SK-N-MC (cell line): ENCODE data around the gene SLC2A9.
"Not testable (repeated sequence)": the region's sequence is repeated elsewhere in the genome, so short reads cannot be mapped to it uniquely, and the experiment has no call there.

ENCODE experiments used
- DNase-seq: peaks from one replicate; pipeline ENCODE4 v3.0.0-alpha.2; 2011; ENCODE audit warnings: low read depth, low spot score
- H3K27ac ChIP-seq: fragments of 200-600 bp; sonication (generic); 2 replicates; pipeline ENCODE4 v1.5.1; 2016; ENCODE audit warnings: mixed run types
- H3K36me3 ChIP-seq: fragments of 200-600 bp; sonication (generic); 2 replicates; pipeline ENCODE4 v1.6.1; 2017; ENCODE audit warnings: antibody characterized with exemption, low read length, mixed read lengths; ENCODE audit not compliant: insufficient read depth
- H3K4me3 ChIP-seq: fragments of 200-600 bp; sonication (generic); 2 replicates; pipeline ENCODE4 v1.5.1; 2016
- H3K9ac ChIP-seq: fragments of 200-600 bp; sonication (generic); 2 replicates; pipeline ENCODE4 v1.8.0; 2017; ENCODE audit warnings: mixed run types, mixed read lengths; ENCODE audit not compliant: insufficient read length
- H3K9me3 ChIP-seq: fragments of 200-600 bp; sonication (generic); 2 replicates; pipeline ENCODE4 v1.6.1; 2017; ENCODE audit warnings: low read depth, mild to moderate bottlenecking, antibody characterized with exemption, low read length, moderate library complexity, mixed read lengths
- EZH2 ChIP-seq: fragments of 200-600 bp; sonication (generic); IDR thresholded peaks from one replicate; pipeline ENCODE4 v1.6.1; 2017; ENCODE audit warnings: antibody characterized with exemption
- FOXP2 ChIP-seq: optimal IDR thresholded peaks from 2 replicates; pipeline ENCODE3; 2011; ENCODE audit warnings: mild to moderate bottlenecking, moderate library complexity; ENCODE audit not compliant: insufficient read depth; ENCODE audit errors: extremely low read length, control extremely low read depth
- POLR2AphosphoS5 ChIP-seq: IDR thresholded peaks from 2 replicates; pipeline ENCODE4 v1.6.1; 2012; ENCODE audit warnings: mild to moderate bottlenecking, low read depth, low read length, borderline replicate concordance

Gene SLC2A9

GRCh38 chr4:9804918-9805317 lies 216.4 kb downstream of the SLC2A9 start:
- Histone ChIP-seq H3K27ac (no peak overlapping the region), H3K4me3 (no peak overlapping the region), H3K9me3 (no peaks in the 10 kb centered on the region), H3K9ac (no peak overlapping the region), H3K36me3 (no peaks in the 10 kb centered on the region)
- DNase-seq, result no peak
- TF ChIP-seq POLR2AphosphoS5, result no peak
- TF ChIP-seq FOXP2, result no peak
- no peak for TF ChIP-seq EZH2

GRCh38 chr4:9800848-9801247 lies 220.4 kb downstream of the SLC2A9 start:
- Histone ChIP-seq H3K9me3 (no peaks in the 10 kb centered on the region), H3K9ac (no peak overlapping the region), H3K4me3 (no peak overlapping the region), H3K27ac (no peak overlapping the region), H3K36me3 (no peaks in the 10 kb centered on the region)
- DNase-seq, result no peak
- TF ChIP-seq POLR2AphosphoS5 (no peak), EZH2 (no peak), FOXP2 (no peak)

- not testable (repeated sequence) for H3K4me3 ChIP-seq, H3K9ac ChIP-seq, H3K9me3 ChIP-seq, H3K27ac ChIP-seq, H3K36me3 ChIP-seq, DNase-seq
These were observed 224.7 kb downstream of the SLC2A9 start for GRCh38 chr4:9796641-9797040.

- Histone ChIP-seq H3K9me3 (no peaks in the 10 kb centered on the region), H3K27ac (no peak overlapping the region), H3K4me3 (no peak overlapping the region), H3K9ac (no peak overlapping the region), H3K36me3 (no peaks in the 10 kb centered on the region)
- no peak for DNase-seq
- TF ChIP-seq POLR2AphosphoS5 (no peak), FOXP2 (no peak), EZH2 (no peak)
These were observed 228.9 kb downstream of the SLC2A9 start for GRCh38 chr4:9792381-9792780.

GRCh38 chr4:9785891-9786290 lies 235.4 kb downstream of the SLC2A9 start:
- H3K4me3 ChIP-seq, H3K9me3 ChIP-seq, H3K9ac ChIP-seq, DNase-seq, H3K36me3 ChIP-seq, H3K27ac ChIP-seq: not testable (repeated sequence)

- H3K9ac ChIP-seq, result no peak overlapping the region
- H3K9me3 ChIP-seq, result no peaks in the 10 kb centered on the region
- TF ChIP-seq POLR2AphosphoS5, result no peak
- TF ChIP-seq EZH2, result no peak
- TF ChIP-seq FOXP2, result no peak
- DNase-seq, result no peak
- H3K4me3 ChIP-seq, result no peak overlapping the region
- no peaks in the 10 kb centered on the region for H3K36me3 ChIP-seq
- no peak overlapping the region for H3K27ac ChIP-seq
These were observed 239.2 kb downstream of the SLC2A9 start for GRCh38 chr4:9782136-9782436.

GRCh38 chr4:9781343-9782135 lies 239.8 kb downstream of the SLC2A9 start, which contains the start of gene DRD5:
DRD5 (plus strand) TSS chr4:9781634; CDS start chr4:9782030, 396 bp downstream.
- Histone ChIP-seq H3K4me3 (no peak within 1 kb of the TSS), H3K36me3 (no peaks in the 10 kb centered on the region), H3K9me3 (no peaks in the 10 kb centered on the region), H3K9ac (no peak within 1 kb of the TSS), H3K27ac (no peak within 1 kb of the TSS)
- TF ChIP-seq EZH2, result no peak
- TF ChIP-seq FOXP2, result no peak
- TF ChIP-seq POLR2AphosphoS5, result no peak
- no peak for DNase-seq
